Calu3 (cell line): Measurements from ENCODE around the gene PFKFB3. TPM values are rescaled to one million over a fixed set of nuclear protein-coding genes. Genes with fewer than 3 reads are reported as not detected.

ENCODE experiments used
- BruUV-seq: library from RNA; stranded (reverse); fragments of 400-500 nt; replicated peaks from 2 replicates; lab custom pipeline; 2021; lab: Mats Ljungman, UMichigan
- CTCF ChIA-PET: fragments of 300-600 bp; sonication (Branson Sonifier 250); formaldehyde crosslinking; loops from one replicate; lab custom pipeline; 2022; ENCODE audit warnings: antibody characterized with exemption; lab: Charles Lee
- DNase-seq: peaks from one replicate; pipeline ENCODE4 v3.0.0; 2022
- H3K27ac Mint-ChIP-seq: one replicate; pipeline ENCODE4 v1.8.0; 2022; ENCODE audit warnings: mixed read lengths; ENCODE audit not compliant: unreplicated experiment
- H3K27me3 Mint-ChIP-seq: one replicate; pipeline ENCODE4 v1.8.0; 2022; ENCODE audit warnings: mixed read lengths; ENCODE audit not compliant: unreplicated experiment
- H3K36me3 Mint-ChIP-seq: one replicate; pipeline ENCODE4 v1.8.0; 2022; ENCODE audit warnings: mild to moderate bottlenecking, moderate library complexity, mixed read lengths; ENCODE audit not compliant: insufficient read depth, unreplicated experiment
- H3K4me1 Mint-ChIP-seq: one replicate; pipeline ENCODE4 v1.8.0; 2022; ENCODE audit warnings: mild to moderate bottlenecking, low read depth, mixed read lengths; ENCODE audit not compliant: unreplicated experiment
- H3K4me3 Mint-ChIP-seq: one replicate; pipeline ENCODE4 v1.8.0; 2022; ENCODE audit warnings: mild to moderate bottlenecking, low read depth, moderate library complexity, mixed read lengths; ENCODE audit not compliant: unreplicated experiment
- H3K9me3 Mint-ChIP-seq: one replicate; pipeline ENCODE4 v1.8.0; 2022; ENCODE audit warnings: low read depth, mixed read lengths; ENCODE audit not compliant: unreplicated experiment
- intact Hi-C: fragments of 100-400 bp; cut with micrococcal nuclease; formaldehyde crosslinking; loops from one replicate; pipeline ENCODE4 v1.10.0; 2022; ENCODE audit not compliant: unreplicated experiment
- total RNA-seq: library from RNA; stranded (reverse); gene quantifications from 2 replicates; pipeline ENCODE4 v1.2.3, GENCODE V29; 2022
- TF ChIP-seq, protein P1 (sequence below): fragments of 200-600 bp; IDR thresholded peaks from one replicate; pipeline ENCODE4 v1.8.0; 2022; ENCODE audit warnings: antibody characterized with exemption; ENCODE audit not compliant: unreplicated experiment

Gene PFKFB3
- total RNA-seq, 1 experiment from 2014 or later, result 293 TPM

DNA sequence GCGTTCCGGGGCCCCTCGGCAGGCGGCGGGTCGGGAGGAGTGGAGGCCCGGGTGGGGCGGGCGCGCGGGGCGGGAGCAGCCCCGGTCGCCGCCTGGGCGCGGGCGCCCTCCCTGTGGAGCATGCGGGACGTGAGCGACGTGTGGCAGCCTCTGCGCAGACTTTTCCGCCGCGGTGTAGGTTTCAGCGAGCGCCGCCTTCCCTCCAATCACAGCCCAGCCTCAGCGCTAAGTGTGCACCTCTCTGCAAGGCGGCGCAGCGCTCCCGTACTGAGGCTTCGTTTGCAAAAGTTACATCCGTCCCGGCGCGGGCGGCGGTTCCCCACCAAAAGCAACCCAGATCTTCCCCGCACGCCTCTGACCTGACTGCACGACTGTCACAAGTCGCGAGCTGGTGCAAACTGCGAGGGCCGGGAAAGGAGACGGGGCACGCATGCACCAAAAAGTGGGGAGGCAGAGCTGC lies 1.2 kb upstream of the PFKFB3 start:
- H3K36me3 Mint-ChIP-seq, result peaks cover 53% of the 10 kb centered on the region
- peak; percentile 64 for DNase-seq
- intact Hi-C loops, result loop anchor here (5.0 kb wide), 3 partner anchors 76 to 96 kb away; no protein-coding TSS in a partner anchor
- CTCF ChIA-PET, result interaction anchor here (0.6 to 2.6 kb wide), 5 partner anchors 9 to 223 kb away, joined by 3 to 91 read pairs (median 13); no protein-coding TSS in a partner anchor
- peak overlapping the region; percentile 71 for H3K27ac Mint-ChIP-seq
- no peaks in the 10 kb centered on the region for H3K4me1 Mint-ChIP-seq
- no TSS peak for BruUV-seq
- H3K9me3 Mint-ChIP-seq, result no peaks in the 10 kb centered on the region
- H3K27me3 Mint-ChIP-seq, result no peaks in the 10 kb centered on the region
- TF ChIP-seq, protein P1, sequence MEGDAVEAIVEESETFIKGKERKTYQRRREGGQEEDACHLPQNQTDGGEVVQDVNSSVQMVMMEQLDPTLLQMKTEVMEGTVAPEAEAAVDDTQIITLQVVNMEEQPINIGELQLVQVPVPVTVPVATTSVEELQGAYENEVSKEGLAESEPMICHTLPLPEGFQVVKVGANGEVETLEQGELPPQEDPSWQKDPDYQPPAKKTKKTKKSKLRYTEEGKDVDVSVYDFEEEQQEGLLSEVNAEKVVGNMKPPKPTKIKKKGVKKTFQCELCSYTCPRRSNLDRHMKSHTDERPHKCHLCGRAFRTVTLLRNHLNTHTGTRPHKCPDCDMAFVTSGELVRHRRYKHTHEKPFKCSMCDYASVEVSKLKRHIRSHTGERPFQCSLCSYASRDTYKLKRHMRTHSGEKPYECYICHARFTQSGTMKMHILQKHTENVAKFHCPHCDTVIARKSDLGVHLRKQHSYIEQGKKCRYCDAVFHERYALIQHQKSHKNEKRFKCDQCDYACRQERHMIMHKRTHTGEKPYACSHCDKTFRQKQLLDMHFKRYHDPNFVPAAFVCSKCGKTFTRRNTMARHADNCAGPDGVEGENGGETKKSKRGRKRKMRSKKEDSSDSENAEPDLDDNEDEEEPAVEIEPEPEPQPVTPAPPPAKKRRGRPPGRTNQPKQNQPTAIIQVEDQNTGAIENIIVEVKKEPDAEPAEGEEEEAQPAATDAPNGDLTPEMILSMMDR, result no peak
- H3K4me3 Mint-ChIP-seq, result peak overlapping the region; percentile 84

DNA sequence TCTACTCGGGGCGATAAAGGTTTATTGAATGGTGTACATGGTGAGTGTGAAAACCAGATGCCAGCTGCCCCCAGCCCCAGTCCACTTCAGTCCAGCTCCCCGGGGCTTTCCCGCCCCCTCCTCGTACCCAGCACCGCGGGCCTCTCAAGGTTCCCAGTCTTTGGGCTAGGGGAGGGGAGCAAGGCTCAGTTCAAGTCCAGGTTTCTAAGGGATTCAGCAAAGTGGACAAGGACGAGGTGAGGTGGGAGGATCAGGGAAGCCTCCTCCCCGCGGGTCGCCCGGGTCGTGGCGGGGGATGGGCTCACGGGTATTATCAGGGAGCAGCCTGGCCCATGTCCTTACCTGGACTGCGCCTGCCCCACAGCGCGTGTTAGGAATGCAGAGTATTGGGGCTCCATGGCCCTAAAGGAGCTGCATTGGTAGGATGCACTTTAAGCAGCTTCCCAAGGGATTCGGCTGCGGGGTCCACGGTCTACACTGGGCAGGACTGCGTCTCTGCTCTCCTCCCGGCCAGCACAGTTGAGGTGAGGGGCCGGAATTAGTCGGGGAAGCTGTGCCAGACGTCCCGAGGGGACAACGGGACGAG lies 541 bp upstream of the PFKFB3 start:
- no peaks in the 10 kb centered on the region for H3K9me3 Mint-ChIP-seq
- DNase-seq, result no peak
- TF ChIP-seq, protein P1, result no peak
- peaks cover 60% of the 10 kb centered on the region for H3K36me3 Mint-ChIP-seq
- H3K27ac Mint-ChIP-seq, result peak overlapping the region; percentile 71
- H3K27me3 Mint-ChIP-seq, result no peaks in the 10 kb centered on the region
- intact Hi-C loops, result loop anchor here (5.0 kb wide), 3 partner anchors 75 to 95 kb away; no protein-coding TSS in a partner anchor
- CTCF ChIA-PET, result interaction anchor here (0.6 to 2.6 kb wide), 14 partner anchors 36 to 224 kb away, joined by 3 to 91 read pairs (median 6); no protein-coding TSS in a partner anchor
- H3K4me3 Mint-ChIP-seq, result peak overlapping the region; percentile 84
- H3K4me1 Mint-ChIP-seq, result no peaks in the 10 kb centered on the region
- BruUV-seq, result no TSS peak

DNA sequence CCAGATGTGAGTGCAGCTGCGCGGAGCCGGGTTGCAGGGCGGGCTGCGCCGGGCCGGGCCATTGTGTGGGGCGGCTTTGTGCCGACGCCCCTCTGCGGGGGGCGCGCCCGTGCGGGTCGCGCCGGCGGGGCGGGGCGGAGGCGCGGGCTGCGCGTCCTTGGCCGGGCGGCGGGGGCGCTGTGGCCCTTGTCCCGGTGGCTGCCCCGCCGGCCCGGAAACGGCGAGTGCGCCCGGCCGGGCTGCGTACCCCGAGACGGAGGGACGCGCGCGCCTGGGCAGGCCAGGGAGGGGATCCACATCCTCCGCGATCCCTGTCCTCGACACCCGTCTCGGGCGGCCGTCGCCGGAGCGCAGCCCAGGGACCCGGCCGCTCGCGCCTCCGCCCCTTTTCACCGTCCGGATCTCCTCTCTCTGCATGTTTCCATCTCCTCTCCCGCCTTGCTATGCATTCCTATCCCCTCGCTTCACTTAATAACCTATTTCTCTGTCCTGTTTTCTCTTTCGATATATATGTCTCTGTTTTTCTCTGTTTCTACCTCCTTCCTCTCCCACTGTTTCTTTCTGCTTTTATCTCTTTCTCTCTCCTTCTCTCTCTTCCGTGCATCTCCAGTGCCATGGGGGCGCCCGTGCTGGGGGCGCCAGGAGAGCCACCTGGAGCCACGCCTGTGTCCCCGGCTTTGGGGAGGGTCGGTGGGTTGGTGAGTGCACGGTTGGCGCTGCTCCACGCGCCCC lies 765 bp downstream of the PFKFB3 start:
- H3K4me1 Mint-ChIP-seq, result peaks cover 12% of the 10 kb centered on the region
- DNase-seq, result peak; percentile 84
- H3K4me3 Mint-ChIP-seq, result peak overlapping the region; percentile 84

DNA sequence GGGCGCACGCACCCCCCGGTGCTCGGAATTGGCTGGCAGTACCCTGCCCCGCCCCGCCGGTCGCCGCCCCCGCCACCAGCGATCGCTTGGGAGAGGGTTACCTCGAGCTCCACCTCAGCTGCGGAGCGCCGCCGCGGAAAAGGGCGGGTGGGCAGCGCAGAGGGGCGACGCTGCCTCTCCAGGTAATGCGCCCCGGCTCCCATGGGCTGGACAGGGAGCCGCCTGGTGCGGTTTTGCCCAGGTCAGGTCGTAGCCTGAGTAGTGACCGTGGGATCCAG lies 1.3 kb downstream of the PFKFB3 start:
- intact Hi-C loops, result loop anchor here (5.0 kb wide), 3 partner anchors 73 to 97 kb away; no protein-coding TSS in a partner anchor
- CTCF ChIA-PET, result interaction anchor here (1.0 to 2.0 kb wide), 2 partner anchors 198 to 202 kb away, joined by 3 to 14 read pairs; no protein-coding TSS in a partner anchor
- peak; percentile 63 for DNase-seq
- Mint-ChIP-seq H3K27ac (peak overlapping the region; percentile 84), H3K4me1 (peaks cover 13% of the 10 kb centered on the region), H3K4me3 (peak overlapping the region; percentile 84), H3K27me3 (no peaks in the 10 kb centered on the region), H3K36me3 (peaks cover 78% of the 10 kb centered on the region), H3K9me3 (no peaks in the 10 kb centered on the region)
- no TSS peak for BruUV-seq
- TF ChIP-seq, protein P1, result no peak

More for the DNA sequence above, 765 bp downstream of the PFKFB3 start:
- Mint-ChIP-seq H3K9me3 (no peaks in the 10 kb centered on the region), H3K27ac (peak overlapping the region; percentile 84), H3K36me3 (peaks cover 73% of the 10 kb centered on the region), H3K27me3 (no peaks in the 10 kb centered on the region)
- CTCF ChIA-PET, result interaction anchor here (0.7 to 2.6 kb wide), 13 partner anchors 35 to 203 kb away, joined by 3 to 91 read pairs (median 6); no protein-coding TSS in a partner anchor
- TF ChIP-seq, protein P1, result peak; percentile 4
- intact Hi-C loops, result loop anchor here (5.0 kb wide), 3 partner anchors 74 to 96 kb away; no protein-coding TSS in a partner anchor
- BruUV-seq, result no TSS peak
